Stimulated activated CD4-positive, alpha-beta T cell treated with anti-CD3 and anti-CD28 coated beads, Interleukin-15, amount 100 ng/mL, for 48 hours (primary cell): Measurements from ENCODE around the gene GPD1L.
"Not testable (repeated sequence)": the region's sequence is repeated elsewhere in the genome, so short reads cannot be mapped to it uniquely, and the experiment has no call there.

ENCODE experiments used
- DNase-seq, 2 donors: peaks; one replicate each; pipeline ENCODE4 v3.0.0-alpha.2; 2020; ENCODE audit warnings: low read depth in 2 of 2

GPD1L gene

DNA sequence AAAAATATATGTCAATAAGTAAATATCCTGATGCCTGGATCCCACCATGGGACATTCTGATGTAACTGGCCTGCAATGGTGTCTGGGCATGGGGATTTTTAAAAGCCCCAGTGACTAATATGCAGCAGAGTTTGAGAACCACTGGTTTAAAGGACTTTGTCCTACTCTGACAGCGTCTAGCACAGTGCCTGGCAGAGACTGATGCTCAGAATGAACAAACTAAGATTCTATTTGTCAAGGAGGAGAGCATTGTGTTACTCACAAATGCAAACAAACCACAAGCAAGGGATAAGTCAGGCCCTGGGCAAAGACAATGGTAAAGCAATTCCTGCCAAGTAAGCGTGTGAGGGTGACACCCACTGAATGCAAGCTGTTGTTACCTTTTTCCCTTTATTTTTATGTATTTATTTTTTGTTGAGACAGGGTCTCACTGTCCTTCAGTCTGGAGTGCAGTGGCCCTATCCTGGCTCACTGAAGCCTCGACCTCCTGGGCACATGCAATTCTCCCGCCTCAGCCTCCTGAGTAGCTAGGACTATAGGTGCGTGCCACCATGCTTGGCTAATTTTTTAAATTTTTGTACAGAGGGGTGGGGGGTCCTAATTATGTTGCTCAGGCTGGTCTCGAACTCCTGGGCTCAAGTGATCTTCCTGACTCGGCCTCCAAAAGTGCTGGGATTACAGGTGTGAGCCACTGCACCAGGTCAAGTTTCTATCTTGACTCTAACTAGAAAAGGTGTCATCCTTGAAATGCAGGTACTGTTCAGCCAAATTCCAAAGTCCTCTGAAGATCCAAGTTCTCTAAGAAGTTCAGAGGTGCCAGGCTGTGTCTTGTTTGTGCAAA is 909 bp upstream of the GPD1L start:
- no peak for DNase-seq

- no peak for DNase-seq
Measured at GRCh38 chr3:32106929-32107362, 526 bp downstream of the GPD1L start.

DNA sequence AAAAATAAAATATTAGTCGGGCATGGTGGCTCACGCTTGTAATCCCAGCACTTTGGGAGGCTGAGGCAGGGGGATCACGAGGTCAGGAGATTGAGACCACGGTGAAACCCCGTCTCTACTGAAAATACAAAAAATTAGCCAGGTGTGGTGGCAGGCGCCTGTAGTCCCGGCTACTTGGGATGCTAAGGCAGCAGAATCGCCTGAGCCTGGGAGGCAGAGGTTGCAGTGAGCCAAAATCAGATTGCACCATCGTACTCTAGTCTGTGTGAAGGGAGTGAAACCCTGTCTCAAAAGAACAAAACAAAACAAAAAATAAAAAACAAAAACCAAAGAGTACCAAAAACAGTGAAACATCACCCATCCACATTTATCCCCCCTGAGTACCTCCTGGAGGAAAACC is 1.8 kb downstream of the GPD1L start:
- not testable (repeated sequence) for DNase-seq

GRCh38 chr3:32109256-32109655 is 2.8 kb downstream of the GPD1L start:
- DNase-seq = no peak

DNA sequence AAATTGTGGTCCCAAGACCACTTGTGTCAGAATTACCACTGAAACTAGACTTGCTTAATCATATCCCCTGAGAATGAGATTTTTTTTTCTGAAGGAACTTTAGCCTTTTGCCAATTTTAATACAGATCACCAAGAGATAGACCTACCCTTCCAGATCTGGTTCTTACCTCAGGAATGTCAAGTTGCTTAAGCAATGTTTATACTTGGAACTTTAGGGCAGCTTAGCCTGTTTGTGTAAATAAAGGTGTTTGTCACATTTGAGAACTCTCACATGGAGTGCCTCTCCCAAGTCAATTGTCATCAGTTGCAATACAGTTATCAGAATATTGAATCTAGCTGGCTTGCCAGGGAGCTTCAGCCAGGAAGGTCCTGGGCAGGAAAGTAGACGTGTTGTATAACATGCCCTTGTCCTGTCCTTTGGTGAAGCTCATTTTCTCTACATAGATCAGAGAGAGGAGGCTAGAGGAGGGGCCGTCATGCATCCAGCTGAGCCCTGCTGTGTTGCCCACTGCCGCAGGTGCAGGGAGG is 3.9 kb downstream of the GPD1L start:
- DNase-seq = no peak

DNA sequence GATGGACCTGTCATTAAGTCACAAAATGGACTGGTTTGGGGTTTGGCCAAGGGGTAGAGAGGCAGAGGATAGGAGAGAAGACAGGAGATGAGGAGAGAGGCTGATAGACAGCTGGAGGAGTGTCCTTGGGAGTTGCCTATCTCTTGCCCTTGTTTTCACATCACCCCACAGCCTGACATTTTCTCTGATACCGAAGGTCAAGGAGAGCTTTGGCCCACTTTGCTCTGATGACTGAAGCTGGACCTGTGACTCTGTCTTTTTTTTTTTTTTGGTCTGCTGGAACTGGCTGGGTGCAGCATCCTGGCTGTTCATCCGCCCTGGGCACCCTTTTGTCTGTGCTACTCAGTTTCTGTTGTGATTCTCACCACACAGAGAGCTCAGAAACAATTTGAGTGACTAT is 5.1 kb downstream of the GPD1L start:
- DNase-seq = no peak

GRCh38 chr3:32113566-32113965 is 7.1 kb downstream of the GPD1L start:
- no peak for DNase-seq

DNA sequence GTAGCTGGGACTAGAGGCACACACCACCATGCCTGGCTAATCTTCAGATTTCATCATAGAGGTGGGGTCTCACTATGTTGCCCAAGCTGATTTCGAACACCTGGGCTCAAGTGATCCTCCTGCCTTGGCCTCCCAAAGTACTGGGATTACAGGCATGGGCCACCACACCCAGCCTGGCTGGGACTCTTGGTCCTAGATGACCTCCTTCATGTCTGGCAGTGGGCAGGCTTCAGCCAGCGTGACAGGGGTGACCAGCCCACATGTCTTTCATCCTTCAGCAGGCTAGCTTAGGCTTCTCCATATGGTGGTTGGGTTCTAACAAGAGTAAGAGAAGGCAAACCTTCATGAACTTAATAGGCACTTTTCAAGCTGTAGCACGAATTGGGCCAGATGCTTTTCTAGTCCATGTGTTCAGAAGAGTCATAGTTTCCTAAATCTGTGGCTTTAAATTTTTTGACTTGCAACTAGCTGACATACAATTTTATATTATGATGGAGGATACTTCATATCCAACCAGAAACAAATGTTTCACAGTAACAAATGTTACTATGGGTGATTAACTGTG is 7.6 kb downstream of the GPD1L start:
- DNase-seq = no peak

DNA sequence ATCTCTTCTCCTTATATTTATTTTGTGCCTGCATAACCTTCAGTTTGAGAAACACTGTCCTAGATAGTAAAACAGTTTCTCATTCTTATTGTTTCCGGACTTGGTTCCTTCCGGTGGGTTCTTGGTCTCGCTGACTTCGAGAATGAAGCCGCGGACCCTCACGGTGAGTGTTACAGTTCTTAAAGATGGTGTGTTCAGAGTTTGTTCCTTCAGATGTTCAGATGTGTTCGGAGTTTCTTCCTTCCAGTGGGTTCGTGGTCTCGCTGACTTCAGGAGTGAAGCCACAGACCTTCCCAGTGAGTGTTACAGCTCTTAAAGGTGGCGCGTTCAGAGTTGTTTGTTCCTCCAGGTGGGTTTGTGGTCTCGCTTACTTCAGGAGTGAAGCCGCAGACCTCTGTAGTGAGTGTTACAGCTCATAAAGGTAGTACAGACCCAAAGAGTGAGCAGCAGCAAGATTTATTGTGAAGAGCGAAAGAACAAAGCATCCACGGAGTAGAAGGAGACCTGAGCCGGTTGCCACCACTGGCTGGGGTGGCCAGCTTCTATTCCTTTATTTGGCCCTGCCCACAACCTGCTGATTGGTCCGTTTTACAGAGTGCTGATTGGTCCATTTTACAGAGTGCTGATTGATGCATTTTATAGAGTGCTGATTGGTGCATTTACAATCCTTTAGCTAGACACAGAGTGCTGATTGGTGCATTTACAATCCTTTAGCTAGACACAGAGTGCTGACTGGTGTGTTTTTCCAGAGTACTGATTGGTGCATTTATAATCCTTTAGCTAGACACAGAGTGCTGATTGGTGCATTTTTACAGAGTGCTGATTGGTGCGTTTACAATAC is 8.3 kb downstream of the GPD1L start:
- DNase-seq = peak; percentile 46 to 57

DNA sequence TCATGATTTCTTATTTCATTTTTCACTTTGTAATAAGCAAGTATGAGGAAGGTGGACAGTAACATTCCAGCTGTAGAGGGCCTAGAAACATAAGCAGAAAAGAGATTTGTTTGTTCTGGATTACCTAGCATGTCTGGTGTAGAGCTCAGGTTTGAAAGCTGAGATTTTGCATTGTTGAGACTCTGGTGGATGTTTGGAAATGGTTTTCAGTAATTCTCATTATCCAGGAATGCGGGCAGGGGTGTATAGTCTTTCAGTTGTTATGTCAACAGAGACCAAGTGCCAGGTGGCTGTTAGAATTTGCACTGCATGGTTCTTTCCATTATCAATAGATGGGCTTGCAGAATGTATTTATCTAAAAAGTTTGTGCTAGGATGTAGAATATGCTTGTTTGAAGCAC is 10.9 kb downstream of the GPD1L start:
- DNase-seq = no peak

DNA sequence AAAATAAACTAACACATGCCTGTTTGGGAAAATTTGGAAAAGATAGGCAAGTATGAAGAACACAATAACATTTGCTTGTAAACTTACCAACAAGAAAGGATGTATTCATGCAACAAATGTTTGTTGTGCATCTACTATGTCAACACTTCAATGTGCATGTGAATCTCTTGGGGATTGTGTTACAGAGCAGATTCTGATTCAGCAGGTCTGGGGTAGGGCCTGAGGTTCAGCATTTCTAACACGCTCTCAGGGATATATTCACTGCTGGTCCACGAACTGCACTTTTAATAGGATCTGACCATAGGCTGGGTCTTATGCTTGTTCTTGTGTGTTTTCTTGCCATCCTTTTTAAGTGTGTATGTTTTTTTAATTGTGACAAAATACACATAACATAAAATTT is 11.8 kb downstream of the GPD1L start:
- no peak for DNase-seq

GRCh38 chr3:32120471-32120870 is 14.1 kb downstream of the GPD1L start:
- DNase-seq = no peak

- no peak for DNase-seq
Measured at GRCh38 chr3:32121137-32121536, 14.7 kb downstream of the GPD1L start.

DNA sequence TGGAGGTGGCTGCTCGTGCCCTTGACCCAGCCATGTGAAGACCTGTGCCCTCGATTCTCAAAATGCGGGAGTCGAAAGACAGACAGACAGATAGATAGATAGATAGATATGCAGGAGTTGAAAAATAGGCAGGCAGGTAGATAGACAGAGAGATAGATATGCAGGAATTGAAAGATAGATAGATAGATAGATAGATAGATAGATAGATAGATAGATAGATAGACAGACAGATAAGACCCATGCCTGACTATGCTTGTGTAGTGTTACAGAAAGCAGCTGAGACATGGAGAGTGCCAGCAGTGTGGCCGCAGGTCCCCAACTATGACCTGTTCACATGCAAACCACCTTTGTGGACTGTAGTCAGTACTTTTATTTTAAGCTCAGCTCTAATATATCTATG is 17.2 kb downstream of the GPD1L start:
- DNase-seq = no peak

- DNase-seq = no peak
Measured at GRCh38 chr3:32125012-32125411, 18.6 kb downstream of the GPD1L start.

- no peak for DNase-seq
Measured at GRCh38 chr3:32126305-32127015, 20.0 kb downstream of the GPD1L start.

GRCh38 chr3:32127219-32127826 is 20.9 kb downstream of the GPD1L start:
- no peak for DNase-seq

GRCh38 chr3:32128936-32129335 is 22.5 kb downstream of the GPD1L start:
- DNase-seq = no peak

GRCh38 chr3:32129832-32130231 is 23.4 kb downstream of the GPD1L start:
- DNase-seq = no peak

DNA sequence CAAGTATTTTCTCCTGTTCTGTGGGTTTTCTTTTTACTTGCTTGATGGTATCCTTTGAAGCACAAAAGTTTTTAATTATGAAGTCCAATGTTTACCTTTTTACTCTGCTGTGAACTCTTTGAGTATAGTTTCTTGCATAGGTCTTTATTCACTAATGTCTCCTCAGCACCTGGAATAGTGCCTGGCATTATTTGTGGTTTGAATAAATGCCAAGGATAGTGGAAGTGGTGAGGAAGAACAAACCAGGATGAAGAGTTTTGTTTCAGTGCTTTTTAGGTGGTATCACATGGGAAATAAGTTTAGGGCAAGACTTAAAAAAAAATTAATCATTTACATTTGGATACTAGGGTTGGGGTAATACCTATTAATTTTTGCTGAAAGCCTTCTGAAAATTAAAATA is 25.7 kb downstream of the GPD1L start:
- no peak for DNase-seq

- DNase-seq = no peak
Measured at GRCh38 chr3:32132706-32133105, 26.3 kb downstream of the GPD1L start.
